ENCODE measurements around the gene FMN1.

FMN1 gene

GRCh38 chr15:33161209-33161608, 33.3 kb downstream of the FMN1 start:
- ChIA-PET POLR2A (no interaction called here), CTCF (no interaction called here)
- TF ChIP-seq, protein P1, sequence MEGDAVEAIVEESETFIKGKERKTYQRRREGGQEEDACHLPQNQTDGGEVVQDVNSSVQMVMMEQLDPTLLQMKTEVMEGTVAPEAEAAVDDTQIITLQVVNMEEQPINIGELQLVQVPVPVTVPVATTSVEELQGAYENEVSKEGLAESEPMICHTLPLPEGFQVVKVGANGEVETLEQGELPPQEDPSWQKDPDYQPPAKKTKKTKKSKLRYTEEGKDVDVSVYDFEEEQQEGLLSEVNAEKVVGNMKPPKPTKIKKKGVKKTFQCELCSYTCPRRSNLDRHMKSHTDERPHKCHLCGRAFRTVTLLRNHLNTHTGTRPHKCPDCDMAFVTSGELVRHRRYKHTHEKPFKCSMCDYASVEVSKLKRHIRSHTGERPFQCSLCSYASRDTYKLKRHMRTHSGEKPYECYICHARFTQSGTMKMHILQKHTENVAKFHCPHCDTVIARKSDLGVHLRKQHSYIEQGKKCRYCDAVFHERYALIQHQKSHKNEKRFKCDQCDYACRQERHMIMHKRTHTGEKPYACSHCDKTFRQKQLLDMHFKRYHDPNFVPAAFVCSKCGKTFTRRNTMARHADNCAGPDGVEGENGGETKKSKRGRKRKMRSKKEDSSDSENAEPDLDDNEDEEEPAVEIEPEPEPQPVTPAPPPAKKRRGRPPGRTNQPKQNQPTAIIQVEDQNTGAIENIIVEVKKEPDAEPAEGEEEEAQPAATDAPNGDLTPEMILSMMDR (IDR thresholded peaks at IDR 0.05; ENCODE audit: insufficient read depth, low read length, missing control alignments) = no peak
- no peak overlapping the region for H3K4me3 ChIP-seq (ENCODE audit: low read depth, low read length)
- no peak for DNase-seq (ENCODE audit: low read depth, low spot score)

DNA sequence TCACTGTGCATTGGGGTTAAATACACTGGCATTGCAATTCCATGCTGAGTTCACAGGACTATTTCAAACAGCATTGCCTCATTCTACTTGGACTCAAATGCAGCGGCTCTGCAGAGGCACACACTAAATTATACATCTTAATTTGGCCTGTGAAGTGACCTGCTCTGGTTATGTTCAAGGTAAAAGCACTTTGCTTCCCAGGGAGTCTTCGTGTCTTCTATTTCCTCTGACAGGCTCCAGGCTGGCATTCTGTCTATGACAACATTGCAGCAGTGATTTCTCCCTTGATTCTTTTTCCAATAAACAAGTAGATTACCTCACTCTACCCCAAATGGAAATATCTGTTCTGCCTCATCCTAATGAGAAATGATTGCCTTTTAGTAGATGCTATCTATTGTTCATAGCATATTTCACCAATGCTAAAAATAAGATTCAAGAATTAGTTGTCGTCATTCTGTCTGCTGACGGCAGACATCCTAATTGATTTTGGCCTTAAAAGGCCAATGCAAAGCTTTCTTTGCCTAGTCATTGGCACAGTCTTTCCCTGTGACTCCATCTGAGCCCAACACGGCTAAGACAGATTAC, 33.8 kb downstream of the FMN1 start:
- TF ChIP-seq, protein P1 (IDR thresholded peaks at IDR 0.05; ENCODE audit: insufficient read depth, low read length, missing control alignments) = no peak
- ChIA-PET POLR2A (no interaction called here), CTCF (no interaction called here)
- no peak overlapping the region for H3K4me3 ChIP-seq (ENCODE audit: low read depth, low read length)
- no peak for DNase-seq (ENCODE audit: low read depth, low spot score)

DNA sequence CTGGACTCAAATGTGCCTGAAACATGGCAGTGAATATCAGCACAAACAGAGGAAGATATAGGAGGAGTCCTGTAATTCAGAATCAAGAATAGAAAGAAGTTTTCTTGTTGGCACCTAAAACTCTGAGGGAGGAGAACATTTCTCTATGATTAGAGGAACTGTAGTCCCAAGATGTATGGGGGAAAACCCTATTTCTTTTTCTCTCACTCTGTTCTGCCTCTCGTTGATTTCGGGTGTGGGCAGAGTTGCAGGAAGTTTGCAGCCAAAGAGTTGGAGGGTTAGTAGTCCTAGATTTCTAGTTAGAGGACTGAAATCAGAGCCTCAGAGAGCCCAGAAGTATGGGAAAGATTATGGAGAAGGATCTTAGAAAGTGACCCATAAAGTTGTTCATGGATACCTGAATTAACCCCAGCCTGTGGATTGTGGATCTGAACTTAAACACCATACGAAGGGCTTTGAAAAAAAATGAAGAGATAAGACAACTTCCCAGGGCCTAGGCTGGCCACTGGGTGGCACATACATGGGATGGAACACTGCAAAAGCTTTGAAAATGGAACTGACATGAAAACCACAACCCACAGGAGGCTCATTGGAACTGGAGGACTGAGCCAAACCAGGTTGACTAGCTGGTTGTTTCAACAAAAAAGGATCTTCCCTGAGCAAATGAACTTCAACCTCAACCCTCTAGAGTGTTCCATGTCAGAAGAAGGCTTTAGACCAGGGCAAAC, 34.6 kb downstream of the FMN1 start:
- DNase-seq (ENCODE audit: low read depth, low spot score) = no peak
- ChIA-PET CTCF (interaction anchor here (1.0 to 2.0 kb wide), 2 partner anchors 18 to 28 kb away, joined by 3 to 5 read pairs; no protein-coding TSS in a partner anchor), POLR2A (interaction anchor here (0.5 kb wide), 1 partner anchor 23 kb away, joined by 3 read pairs; no protein-coding TSS in a partner anchor)
- no peak overlapping the region for H3K4me3 ChIP-seq (ENCODE audit: low read depth, low read length)
- TF ChIP-seq, protein P1 (IDR thresholded peaks at IDR 0.05; ENCODE audit: insufficient read depth, low read length, missing control alignments) = no peak

GRCh38 chr15:33158366-33158765, 36.1 kb downstream of the FMN1 start:
- POLR2A ChIA-PET = no interaction called here
- CTCF ChIA-PET = interaction anchor here (2.0 kb wide), 1 partner anchor 26 kb away, joined by 5 read pairs; no protein-coding TSS in a partner anchor
- no peak for DNase-seq (ENCODE audit: low read depth, low spot score)
- TF ChIP-seq, protein P1 (IDR thresholded peaks at IDR 0.05; ENCODE audit: insufficient read depth, low read length, missing control alignments) = no peak
- H3K4me3 ChIP-seq (ENCODE audit: low read depth, low read length) = no peak overlapping the region

GRCh38 chr15:33157371-33158037, 37.0 kb downstream of the FMN1 start:
- ChIA-PET POLR2A (no interaction called here), CTCF (no interaction called here)
- H3K4me3 ChIP-seq (ENCODE audit: low read depth, low read length) = no peak overlapping the region
- TF ChIP-seq, protein P1 (IDR thresholded peaks at IDR 0.05; ENCODE audit: insufficient read depth, low read length, missing control alignments) = no peak
- no peak for DNase-seq (ENCODE audit: low read depth, low spot score)
